ENCODE results near the gene MRPS30.

- TF ChIP-seq, protein P1, sequence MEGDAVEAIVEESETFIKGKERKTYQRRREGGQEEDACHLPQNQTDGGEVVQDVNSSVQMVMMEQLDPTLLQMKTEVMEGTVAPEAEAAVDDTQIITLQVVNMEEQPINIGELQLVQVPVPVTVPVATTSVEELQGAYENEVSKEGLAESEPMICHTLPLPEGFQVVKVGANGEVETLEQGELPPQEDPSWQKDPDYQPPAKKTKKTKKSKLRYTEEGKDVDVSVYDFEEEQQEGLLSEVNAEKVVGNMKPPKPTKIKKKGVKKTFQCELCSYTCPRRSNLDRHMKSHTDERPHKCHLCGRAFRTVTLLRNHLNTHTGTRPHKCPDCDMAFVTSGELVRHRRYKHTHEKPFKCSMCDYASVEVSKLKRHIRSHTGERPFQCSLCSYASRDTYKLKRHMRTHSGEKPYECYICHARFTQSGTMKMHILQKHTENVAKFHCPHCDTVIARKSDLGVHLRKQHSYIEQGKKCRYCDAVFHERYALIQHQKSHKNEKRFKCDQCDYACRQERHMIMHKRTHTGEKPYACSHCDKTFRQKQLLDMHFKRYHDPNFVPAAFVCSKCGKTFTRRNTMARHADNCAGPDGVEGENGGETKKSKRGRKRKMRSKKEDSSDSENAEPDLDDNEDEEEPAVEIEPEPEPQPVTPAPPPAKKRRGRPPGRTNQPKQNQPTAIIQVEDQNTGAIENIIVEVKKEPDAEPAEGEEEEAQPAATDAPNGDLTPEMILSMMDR (conservative IDR thresholded peaks at IDR 0.05), result no peak
- no peak for TF ChIP-seq EZH2 (IDR thresholded peaks at IDR 0.05; ENCODE audit: low read depth)
Measured at GRCh38 chr5:44807269-44807668, 1.5 kb upstream of the MRPS30 start.
